G401 (cell line): ENCODE data around the gene RFX1. TPM values are rescaled to one million over a fixed set of nuclear protein-coding genes. Genes with fewer than 3 reads are reported as not detected.
"Not testable (repeated sequence)": the region's sequence is repeated elsewhere in the genome, so short reads cannot be mapped to it uniquely, and the experiment has no call there.

Experiments used
- DNase-seq: peaks from one replicate; pipeline ENCODE4 v3.0.0-alpha.2; 2015; ENCODE audit warnings: low spot score
- in situ Hi-C: cut with HindIII; loops from 2 replicates; pipeline ENCODE4 v1.10.0; 2016; ENCODE audit warnings: low sequenced_read_pairs, mixed read lengths
- total RNA-seq: library from RNA; depleted of rRNA; stranded (reverse); fragments of >200 nt; shearing (Covaris generic); gene quantifications from 2 replicates; pipeline ENCODE4 v1.2.3, GENCODE V29; 2014

RFX1 gene
- total RNA-seq, 1 experiment from 2014 or later, result 6.0 TPM

DNA sequence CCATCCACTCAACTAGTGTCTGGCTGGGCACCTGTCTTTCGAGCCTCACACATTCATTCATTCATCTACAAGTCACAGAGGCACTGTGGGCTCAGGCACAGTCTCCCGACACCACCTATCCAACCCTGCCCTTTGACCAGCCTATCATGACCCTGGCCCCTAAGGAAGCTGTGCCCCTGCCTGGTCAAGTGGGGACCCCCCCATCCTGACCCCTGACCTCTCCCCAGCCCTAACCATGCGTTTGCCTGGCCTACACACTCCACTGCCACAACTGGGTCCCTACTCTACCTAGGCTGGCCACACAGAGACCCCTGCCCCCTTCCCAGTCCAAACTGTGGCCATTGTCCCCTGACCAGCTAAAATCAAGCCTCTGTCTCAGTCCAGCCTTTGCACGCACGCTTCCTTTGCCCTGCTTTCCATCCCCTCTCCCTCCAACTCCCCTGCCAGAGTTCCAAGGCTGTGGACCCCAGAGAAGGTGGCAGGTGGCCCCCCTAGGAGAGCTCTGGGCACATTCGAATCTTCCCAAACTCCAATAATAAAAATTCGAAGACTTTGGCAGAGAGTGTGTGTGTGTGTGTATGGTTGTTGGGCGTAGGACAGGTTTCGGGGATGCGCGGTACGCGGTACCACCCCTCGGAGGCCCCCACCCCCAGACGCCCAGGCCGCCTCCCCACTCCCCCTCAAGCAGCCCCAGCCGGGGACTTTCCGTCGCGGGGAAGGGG is 25.0 kb upstream of the RFX1 start:
- in situ Hi-C loops, result no loop called here
- DNase-seq, result no peak

DNA sequence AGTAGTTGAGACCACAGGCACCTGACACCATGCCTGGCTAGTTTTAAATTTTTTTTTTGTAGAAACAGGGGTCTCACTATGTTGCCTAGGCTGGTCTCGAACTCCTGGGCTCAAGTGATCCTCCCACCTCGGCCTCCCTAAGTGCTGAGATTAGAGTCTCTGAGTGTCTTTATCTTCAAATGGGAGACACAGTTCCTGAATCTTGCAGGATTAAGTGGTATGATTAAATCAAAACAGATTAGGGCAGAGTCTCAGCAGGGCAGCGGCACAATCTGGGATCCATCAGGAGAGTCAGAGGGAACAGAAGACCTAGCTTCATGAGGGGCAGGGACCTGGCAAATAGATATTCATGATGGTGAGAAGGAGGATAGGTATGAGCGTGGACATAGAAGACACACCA is 22.8 kb upstream of the RFX1 start:
- DNase-seq, result no peak
- in situ Hi-C loops, result no loop called here

DNA sequence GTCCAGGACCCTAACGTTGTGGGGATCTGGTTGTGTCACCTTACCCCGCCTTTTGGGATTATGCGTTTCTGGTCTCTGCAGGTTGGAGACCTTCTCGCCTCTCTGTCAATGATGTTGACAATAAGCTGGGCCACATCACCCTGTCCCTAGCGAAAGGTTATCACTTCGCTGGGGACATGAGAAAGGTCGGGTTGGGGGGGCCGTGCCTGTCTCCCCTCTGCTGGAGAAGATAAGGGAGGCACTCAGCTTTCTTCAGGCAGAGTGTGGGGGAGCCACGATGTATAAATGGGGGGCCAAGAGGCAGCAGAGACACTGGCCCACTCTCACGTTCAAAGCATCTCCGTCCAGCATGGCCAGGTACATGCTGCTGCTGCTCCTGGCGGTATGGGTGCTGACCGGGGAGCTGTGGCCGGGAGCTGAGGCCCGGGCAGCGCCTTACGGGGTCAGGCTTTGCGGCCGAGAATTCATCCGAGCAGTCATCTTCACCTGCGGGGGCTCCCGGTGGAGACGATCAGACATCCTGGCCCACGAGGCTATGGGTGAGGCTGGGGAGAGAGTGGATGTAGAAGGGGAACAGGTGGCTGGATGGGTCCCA is 21.8 kb upstream of the RFX1 start, which contains the start of gene RLN3:
Gene RLN3, plus strand, starts transcription at position 293 of the 595 bp plus-strand sequence. Its CDS starts 57 bp downstream, at position 350.
- in situ Hi-C loops, result no loop called here
- DNase-seq, result no peak

DNA sequence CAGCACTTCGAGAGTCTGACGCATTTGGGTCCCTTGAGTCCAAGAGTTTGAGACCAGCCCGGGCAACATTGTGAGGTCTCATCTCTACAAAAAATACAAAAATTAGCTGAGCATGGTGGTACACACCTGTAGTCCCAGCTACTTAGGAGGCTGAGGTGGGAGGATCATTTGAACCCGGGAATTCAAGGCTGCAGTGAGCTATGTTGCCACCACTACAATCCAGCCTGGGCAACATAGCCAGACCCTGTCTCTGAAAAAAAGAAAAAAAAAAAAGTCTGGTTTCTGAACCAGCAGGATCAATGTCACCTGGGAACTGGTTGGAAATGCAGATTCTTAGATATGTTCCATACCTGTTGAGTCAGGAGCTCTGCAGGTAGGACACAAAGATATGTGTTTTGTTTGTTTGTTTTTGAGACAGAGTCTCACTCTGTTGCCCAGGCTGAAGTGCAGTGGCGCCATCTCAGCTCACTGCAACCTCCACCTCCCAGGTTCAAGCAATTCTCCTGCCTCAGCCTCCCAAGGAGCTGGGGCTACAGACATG is 20.6 kb upstream of the RFX1 start:
- DNase-seq, in situ Hi-C loops: not testable (repeated sequence)

DNA sequence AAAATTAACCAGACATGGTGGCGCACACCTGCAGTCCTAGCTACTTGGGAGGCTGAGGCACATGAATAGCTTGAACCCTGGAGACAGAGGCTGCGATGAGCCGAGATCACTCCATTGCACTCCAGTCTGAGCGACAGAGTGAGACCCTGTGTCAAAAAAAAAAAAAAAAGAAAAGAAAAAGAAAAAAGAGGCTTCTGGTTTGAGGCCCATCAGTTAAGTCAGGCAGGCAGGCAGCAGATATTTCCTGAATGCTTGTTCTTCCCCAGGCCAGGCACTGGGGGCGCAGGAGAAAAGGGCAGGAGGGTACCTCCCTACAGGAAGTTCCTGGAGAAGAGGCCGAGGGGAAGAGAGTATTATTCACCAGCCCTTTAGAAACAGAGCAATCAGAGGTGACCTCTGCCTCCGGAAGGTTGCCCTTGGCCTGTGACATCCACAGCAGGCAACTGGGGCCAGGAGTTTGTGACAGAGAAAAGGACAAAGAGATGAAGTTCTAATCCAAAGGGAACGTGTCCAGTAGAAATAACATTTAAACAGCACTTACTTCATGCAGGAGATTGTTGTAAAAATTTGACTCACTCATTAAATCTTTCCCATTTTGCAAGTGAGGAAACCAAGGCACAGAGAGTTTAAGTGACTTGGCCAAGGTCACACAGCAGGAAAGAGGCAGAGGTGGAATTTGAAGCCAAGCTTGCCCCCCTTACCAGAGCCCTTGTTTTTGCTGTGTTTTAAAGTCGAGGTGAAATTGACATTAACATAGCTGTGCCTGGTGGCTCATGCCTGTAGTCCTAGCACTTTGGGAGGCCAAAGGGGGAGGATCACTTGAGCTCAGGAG is 17.5 kb upstream of the RFX1 start:
- in situ Hi-C loops, result no loop called here
- peak; percentile 23 for DNase-seq

DNA sequence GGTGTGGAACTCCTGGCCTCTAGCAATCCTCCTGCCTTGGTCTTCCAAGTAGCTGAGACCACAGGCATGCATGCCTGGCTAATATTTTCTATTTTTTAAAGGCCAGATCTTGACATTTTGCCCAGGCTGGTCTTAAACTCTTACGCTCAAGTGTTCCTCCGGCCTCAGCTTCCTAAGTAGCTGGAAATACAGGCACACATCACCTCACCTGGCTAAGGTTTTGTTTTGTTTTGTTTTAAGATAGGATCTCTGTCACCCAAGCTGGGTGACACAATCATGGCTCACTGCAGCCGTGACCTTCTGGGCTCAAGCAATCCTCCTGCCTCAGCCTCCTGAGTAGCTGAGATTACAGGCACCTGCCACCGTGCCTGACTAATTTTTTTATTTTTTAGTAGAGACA is 16.3 kb upstream of the RFX1 start:
- in situ Hi-C loops, result no loop called here

DNA sequence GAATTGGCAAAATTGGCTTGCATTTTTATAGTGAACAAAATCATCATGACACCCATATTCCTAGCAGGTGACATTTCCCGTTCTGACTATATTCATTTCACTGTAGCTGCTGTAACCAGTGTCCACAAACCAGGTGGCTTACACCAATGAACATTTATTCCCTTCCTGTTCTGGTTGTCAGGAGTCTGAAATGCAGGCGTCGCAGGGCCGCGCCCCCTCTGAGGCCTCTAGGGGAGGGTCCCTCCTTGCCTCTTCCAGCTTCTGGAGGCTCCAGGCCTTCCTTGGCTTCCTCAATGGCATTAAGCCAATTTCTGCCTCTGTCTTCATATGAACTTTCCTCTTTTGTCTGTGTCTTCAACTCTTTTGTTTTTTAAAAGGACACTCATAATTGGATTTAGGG is 15.4 kb upstream of the RFX1 start:
- no peak for DNase-seq
- in situ Hi-C loops, result no loop called here

More for the DNA sequence above, 16.3 kb upstream of the RFX1 start:
- no peak for DNase-seq

DNA sequence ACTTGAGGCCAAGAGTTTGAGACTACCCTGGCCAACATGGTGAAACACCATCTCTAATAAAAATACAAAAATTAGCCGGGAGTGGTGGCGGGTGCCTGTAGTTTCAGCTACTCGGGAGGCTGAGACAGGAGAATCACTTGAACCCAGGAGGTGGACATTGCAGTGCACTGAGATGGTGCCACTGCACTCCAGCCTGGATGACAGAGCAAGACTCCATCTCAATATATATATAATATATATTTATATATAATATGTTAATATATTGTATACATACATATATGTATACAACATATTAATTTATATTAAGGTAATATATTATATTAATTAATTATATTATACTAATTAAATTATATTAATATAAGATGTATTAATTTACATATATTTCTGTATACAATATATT is 13.6 kb upstream of the RFX1 start:
- in situ Hi-C loops, DNase-seq: not testable (repeated sequence)

DNA sequence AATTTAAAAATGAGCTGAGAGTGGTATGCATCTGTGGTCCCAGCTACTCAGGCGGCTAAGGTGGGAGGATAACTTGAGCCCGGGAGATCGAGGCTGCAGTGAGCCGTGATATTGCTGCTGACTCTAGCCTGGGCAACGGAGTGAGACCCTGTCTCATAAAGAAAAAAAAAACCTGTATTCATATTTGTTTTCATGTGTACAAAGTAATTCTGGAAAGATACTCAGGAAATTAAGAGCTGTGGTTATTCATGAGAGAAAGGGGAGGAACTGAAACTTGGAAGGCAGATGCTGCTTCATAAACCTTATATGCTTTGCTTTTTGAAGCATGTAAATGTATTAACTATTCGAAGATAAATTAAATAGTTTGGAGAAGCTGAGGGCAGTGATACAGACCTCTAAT is 13.0 kb upstream of the RFX1 start:
- in situ Hi-C loops, result no loop called here

DNA sequence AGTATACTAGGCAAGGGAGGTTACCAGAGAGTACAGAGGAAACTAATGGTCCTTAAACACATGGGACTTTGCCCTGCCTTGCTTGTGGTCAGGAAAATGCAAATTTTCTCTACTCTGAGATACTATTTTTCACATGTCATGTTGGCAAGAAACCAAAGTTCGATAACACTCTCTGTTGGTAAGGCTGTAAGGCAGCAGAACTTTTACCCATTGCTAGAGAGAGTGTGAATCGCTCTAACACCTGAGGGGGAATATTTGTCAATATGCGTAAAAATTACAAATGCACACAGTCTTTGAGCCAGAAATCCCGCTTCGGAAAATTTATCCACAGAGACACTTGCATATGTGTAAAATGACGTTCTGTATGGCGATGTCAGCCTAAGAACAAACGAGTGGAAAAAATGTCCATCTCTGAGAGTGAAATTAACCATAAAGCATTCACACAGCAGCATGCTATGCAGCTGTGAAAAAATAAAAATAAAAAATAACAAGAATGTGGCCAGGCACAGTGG is 9.5 kb upstream of the RFX1 start:
- in situ Hi-C loops, result no loop called here
- no peak for DNase-seq

More for the DNA sequence above, 13.0 kb upstream of the RFX1 start:
- no peak for DNase-seq

DNA sequence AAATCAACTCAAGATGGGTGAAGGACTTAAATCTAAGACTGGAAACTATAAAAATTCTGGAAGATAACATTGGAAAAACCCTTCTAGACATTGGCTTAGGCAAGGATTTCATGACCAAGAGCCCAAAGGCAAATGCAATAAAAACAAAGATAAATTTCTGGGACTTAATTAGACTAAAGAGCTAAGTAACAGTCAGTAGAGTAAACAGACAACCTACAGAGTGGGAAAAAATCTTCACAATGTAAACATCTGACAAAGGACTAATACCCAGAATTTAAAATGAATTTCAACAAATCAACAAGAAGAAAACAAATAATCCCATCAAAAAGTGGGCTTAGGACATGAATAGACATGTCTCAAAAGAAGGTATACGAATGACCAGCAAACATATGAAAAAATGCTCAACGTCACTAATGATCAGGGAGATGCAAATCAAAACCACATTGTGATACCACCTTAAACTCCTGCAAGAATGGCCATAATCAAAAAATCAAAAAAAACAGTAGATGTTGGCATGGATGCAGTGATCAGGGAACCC is 6.3 kb upstream of the RFX1 start:
- DNase-seq, result no peak
- in situ Hi-C loops, result no loop called here

DNA sequence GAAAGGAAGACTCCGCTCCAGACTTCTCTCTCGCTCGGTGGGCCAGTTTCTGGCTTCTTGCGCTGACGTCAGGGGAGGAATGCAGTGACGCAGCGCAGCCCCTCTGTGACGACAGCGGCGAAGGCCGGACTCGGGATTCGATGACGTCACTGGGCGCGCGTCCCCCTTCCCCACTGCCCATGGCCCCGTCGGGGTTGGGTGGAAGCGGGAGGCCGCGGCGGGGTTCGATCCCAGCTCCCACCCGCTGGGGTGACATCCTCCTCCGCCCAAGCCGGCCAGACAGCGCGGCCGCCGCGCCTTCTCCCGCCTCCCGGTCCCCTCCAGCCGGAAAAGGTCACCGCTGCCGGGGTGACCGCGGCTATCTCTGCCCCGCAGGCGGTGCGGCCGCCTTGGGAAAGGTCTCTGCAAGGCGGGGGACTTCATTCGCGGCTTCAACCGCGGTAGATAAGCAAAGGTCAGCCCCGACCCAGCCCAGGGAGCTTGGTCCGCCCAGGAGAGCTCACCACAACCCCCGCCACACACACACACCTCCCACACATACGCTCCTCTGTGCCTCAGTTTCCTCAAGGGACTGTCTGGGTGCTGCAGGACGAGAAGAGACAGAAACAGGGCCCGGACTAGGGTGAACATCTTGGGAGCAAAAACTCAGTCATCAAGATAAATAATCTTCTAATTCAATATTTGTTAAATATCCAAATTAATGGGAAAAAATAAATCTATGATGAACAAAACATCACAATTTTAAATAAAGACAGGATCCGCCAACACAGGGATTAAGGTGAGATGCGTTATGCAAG is 844 bp upstream of the RFX1 start:
- DNase-seq, result no peak
- in situ Hi-C loops, result no loop called here

DNA sequence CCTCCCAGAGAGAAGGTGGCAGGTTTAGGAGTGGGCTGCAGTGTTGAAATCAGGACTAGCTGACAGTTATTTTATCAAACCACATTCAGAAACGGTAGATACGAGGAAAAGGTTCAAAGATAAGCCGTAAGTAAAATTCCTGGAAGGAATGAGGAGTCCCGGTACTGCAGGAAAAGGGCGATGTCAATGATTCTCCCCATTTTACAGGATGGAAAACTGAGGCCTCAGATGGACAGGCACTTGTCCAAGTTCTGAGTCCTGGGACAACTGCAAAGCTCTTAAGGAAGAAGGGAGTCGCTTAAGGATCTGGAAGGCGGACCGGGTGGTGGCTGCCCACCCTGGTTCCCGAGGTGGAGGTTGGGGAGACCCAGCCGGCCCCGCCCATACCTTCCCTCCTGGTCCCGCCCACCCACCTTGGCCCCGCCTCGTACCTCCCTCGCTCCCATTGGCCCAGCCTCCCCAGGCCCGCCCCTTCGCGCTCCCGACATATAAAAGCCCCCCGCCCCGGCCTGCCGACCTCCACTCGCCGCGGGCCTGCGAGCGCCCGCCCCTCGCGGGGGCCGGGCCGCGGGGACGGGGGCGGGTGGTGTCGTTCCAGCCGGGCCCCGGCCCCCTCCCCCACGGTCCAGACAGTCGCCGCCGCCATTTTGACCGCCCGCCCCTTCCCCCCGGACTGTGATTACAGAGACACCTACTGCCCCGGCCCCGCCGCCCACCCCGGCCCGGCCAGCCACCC is 603 bp downstream of the RFX1 start:
- in situ Hi-C loops, result no loop called here
- peak; percentile 86 for DNase-seq

DNA sequence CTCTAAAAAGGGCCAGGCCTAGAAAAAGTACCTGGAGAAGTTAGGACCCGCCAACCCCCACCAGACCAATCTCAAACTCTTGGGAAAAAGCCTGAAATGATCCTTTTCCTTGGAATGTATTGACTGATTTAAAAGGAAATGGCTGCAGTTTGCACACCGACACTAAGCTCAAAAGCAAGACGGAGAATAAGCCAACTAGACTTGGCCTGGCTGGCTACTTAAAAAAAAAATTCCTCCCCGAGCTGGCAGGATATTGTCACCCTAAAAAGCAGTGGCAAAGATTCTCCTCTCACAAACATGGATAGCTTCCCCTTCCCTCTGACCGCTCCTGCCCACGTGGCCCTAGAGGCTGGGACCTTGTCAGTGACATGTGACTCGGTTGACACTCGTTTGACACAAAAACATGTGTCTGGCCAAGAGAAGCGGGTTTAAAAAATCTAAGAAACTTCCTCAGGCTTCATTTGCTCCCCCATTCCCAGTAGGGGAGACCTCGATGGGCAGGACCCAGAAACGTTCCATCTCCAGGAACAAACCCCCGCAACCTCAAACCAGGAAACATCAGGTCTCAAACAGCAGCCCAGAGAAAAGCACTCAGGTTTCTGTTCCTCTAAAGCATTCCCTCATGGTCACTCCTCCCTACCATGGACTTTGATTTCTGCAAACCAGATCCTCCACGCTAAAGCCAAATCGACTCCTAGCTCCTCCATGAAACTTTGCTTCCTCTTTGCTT is 1.3 kb downstream of the RFX1 start:
- in situ Hi-C loops, result no loop called here
- peak; percentile 58 for DNase-seq

DNA sequence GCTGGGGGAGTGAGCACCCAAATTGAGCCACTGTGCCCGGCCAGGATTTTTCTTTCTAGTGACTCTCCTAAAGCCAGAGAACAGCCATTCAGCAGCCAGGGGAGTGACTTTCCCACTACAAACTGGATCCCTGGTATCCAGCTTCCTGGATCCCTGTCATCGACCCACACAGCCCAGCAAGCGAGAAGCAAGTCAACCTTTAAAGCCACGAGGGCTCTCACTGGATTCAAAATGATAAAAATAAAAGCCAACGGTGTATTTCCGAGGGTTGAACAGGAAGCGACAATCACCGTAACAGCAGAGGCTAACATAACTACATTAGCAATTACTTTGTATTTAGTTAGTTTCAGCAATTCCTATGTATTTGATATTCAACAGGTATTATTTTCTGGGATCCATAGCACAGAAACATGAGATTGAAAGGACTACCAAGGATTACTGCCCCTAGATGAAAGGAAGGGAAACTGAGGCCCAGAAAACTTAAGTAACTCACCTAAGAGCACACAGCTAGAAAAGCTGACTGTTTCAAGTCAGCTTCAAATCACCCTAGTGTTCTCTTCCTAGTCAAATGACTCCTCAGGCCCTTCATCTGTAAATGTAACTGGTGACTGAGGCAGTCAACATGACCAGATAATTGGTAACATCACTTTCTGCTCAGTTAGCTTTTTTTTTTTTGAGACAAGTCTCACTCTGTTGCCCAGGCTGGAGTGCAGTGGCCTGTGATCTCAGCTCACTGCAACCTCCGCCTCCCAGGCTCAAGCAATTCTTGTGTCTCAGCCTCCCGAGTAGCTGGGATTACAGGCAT is 2.7 kb downstream of the RFX1 start:
- in situ Hi-C loops, result no loop called here
- no peak for DNase-seq

DNA sequence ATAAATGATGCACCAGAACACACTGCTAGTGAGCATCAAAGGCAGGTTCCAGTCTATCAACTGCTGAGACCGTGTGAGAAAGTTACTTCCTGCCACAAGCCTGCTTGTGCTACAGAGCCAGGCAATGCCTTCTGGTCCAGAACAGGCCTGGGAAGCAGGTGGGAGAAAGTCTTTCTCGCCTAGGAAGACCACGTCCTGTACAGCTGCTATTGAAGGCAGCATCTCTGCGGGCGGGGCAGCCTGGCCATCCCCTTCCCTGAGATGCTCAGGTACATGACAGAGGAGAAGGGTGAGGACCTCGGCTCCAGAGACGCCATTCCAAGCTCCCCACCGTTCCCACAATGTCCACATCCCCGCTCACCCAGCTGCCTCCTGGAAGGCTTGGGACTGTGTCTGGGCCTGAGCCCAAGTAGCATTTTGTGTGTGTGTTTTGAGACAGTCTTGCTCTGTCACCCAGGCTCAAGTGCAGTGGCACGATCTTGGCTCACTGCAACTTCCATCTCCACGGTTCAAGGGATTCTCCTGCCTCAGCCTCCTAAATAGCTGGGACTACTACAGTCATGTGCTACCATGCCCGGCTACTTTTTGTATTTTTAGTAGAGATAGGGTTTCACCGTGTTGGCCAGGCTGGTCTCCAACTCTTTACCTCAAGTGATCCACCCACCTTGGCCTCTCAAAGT is 3.4 kb downstream of the RFX1 start:
- in situ Hi-C loops, result no loop called here
- peak; percentile 69 for DNase-seq
